ENCODE results near the gene ABCG2. TPM values are rescaled to one million over a fixed set of nuclear protein-coding genes. Genes with fewer than 3 reads are reported as not detected.

The ABCG2 gene
- total and polyA plus RNA-seq, 2 of the 8 experiments (the other 6 are each of a cell fraction or from before 2014, with no cell fraction given) = 2.4 to 4.6 TPM

- H4K8ac ChIP-seq (ENCODE audit: extremely low read depth, insufficient read depth, low read length) = no peak overlapping the region
- DNase-seq (ENCODE audit: low read depth in 1 of 2, low spot score in 2 of 2) = no peak
- no peak overlapping the region for H2BK12ac ChIP-seq (ENCODE audit: low read depth, low read length)
- no peak overlapping the region for H4K91ac ChIP-seq (replicated peaks; ENCODE audit: insufficient read length, low read length)
- H4K20me1 ChIP-seq (replicated peaks in 1 of 2; ENCODE audit: control insufficient read depth in 1 of 2, insufficient read depth in 2 of 2, low read length in 2 of 2) = no peaks in the 10 kb centered on the region
- FAIRE-seq = no peak
- no peaks in the 10 kb centered on the region for H3K4me1 ChIP-seq (replicated peaks in 1 of 4; ENCODE audit: control insufficient read depth in 3 of 4, insufficient read depth in 4 of 4, low read length in 3 of 4)
- TF ChIP-seq KDM4A (IDR thresholded peaks at IDR 0.05; ENCODE audit: low read depth, low read length, severe bottlenecking) = no peak
- TF ChIP-seq JUND (IDR thresholded peaks at IDR 0.05; ENCODE audit: low read length) = no peak
- no peak for TF ChIP-seq CBX5 (IDR thresholded peaks at IDR 0.05; ENCODE audit: low read depth, low read length)
- no peak for TF ChIP-seq SP2 (IDR thresholded peaks at IDR 0.05; ENCODE audit: low read length)
- TF ChIP-seq TEAD4 (IDR thresholded peaks at IDR 0.05; ENCODE audit: low read depth, low read length) = no peak
- no peak for TF ChIP-seq FOSL1 (IDR thresholded peaks at IDR 0.05; ENCODE audit: insufficient read depth, low read depth, low read length)
- TF ChIP-seq YY1 (IDR thresholded peaks at IDR 0.05; ENCODE audit: low read depth, low read length) = no peak
- TF ChIP-seq ZNF274 (IDR thresholded peaks at IDR 0.05; ENCODE audit: borderline replicate concordance, extremely low read depth, low read length) = no peak
- no peak for TF ChIP-seq SP4 (IDR thresholded peaks at IDR 0.05; ENCODE audit: low read length)
- no peak overlapping the region for H3K14ac ChIP-seq (ENCODE audit: insufficient read length)
- H3K56ac ChIP-seq (replicated peaks; ENCODE audit: insufficient read length, low read depth, low read length) = no peak overlapping the region
- H2BK20ac ChIP-seq (ENCODE audit: low read length) = no peak overlapping the region
- H3K9me3 ChIP-seq (ENCODE audit: insufficient read depth in 2 of 2, low read depth in 1 of 2, low read length in 1 of 2) = no peaks in the 10 kb centered on the region
- ChIA-PET CTCF (ENCODE audit: partially characterized antibody) (no interaction called here), POLR2A (ENCODE audit: partially characterized antibody) (no interaction called here)
- H4K5ac ChIP-seq (ENCODE audit: insufficient read length, low read depth, low read length) = no peak overlapping the region
- no peak overlapping the region for H2AK5ac ChIP-seq (ENCODE audit: low read depth, low read length)
- H3K79me2 ChIP-seq (ENCODE audit: control insufficient read depth in 1 of 2, insufficient read depth in 2 of 2, low read length in 2 of 2) = no peaks in the 10 kb centered on the region
- 90% methylated on average over 3 of the region's 3 CpGs; no CpG with 5 or more reads in 1 of the 2 experiments for WGBS, 2 experiments (ENCODE audit: extremely low coverage in 1 of 2, insufficient coverage in 1 of 2, insufficient read length in 1 of 2, insufficient replicate concordance in 2 of 2, low coverage in 1 of 2, low lambda C conversion rate in 2 of 2, missing lambda C conversion rate in 1 of 2)
- H2BK5ac ChIP-seq (ENCODE audit: low read depth, low read length) = no peak overlapping the region
- H3K9ac ChIP-seq (replicated peaks in 1 of 4; ENCODE audit: extremely low read depth in 1 of 4, low read depth in 3 of 4, low read length in 3 of 4) = no peak overlapping the region
- H3K18ac ChIP-seq (ENCODE audit: extremely low read depth, low read length) = no peak overlapping the region
- H3K36me3 ChIP-seq (ENCODE audit: control insufficient read depth in 2 of 4, insufficient read depth in 4 of 4, low read length in 3 of 4) = no peaks in the 10 kb centered on the region
- H3K27ac ChIP-seq (ENCODE audit: low read depth, low read length) = no peak overlapping the region
- H3K4ac ChIP-seq (replicated peaks; ENCODE audit: insufficient read length, low read depth, low read length) = no peak overlapping the region
- H3K79me1 ChIP-seq (ENCODE audit: low read depth, low read length) = no peaks in the 10 kb centered on the region
- H3K27me3 ChIP-seq (replicated peaks in 1 of 4; ENCODE audit: control insufficient read depth in 3 of 4, extremely low read depth in 1 of 4, insufficient read depth in 3 of 4, low read length in 3 of 4) = no peaks in the 10 kb centered on the region
- no peak overlapping the region for H3K23ac ChIP-seq (ENCODE audit: insufficient read length)
- H3K4me2 ChIP-seq (ENCODE audit: insufficient read depth in 1 of 2, low read depth in 2 of 2, low read length in 2 of 2) = no peak overlapping the region
- H3K4me3 ChIP-seq (ENCODE audit: extremely low read depth in 1 of 4, insufficient read depth in 2 of 4, low read depth in 3 of 4, low read length in 4 of 4) = no peak overlapping the region
- no peak overlapping the region for H2AFZ ChIP-seq (ENCODE audit: low read length)
- H2BK120ac ChIP-seq (replicated peaks; ENCODE audit: low read depth, low read length) = no peak overlapping the region
- H3K23me2 ChIP-seq (ENCODE audit: low read depth, low read length) = no peaks in the 10 kb centered on the region
- H2BK15ac ChIP-seq (ENCODE audit: low read length) = no peak overlapping the region
Measured at GRCh38 chr4:88106205-88106604, 52.2 kb downstream of the ABCG2 start.
